ENCODE measurements around the gene SIX5. TPM values are rescaled to one million over a fixed set of nuclear protein-coding genes. Genes with fewer than 3 reads are reported as not detected.
A peak's percentile ranks its signal among the peaks of the same experiment; 100 is the strongest.

Gene SIX5
- total and polyA plus RNA-seq, 9 of the 15 experiments (the other 6 are each of a cell fraction or from before 2014, with no cell fraction given) = 1.4 to 17.2 (median 7.4) TPM; not detected in 2

DNA sequence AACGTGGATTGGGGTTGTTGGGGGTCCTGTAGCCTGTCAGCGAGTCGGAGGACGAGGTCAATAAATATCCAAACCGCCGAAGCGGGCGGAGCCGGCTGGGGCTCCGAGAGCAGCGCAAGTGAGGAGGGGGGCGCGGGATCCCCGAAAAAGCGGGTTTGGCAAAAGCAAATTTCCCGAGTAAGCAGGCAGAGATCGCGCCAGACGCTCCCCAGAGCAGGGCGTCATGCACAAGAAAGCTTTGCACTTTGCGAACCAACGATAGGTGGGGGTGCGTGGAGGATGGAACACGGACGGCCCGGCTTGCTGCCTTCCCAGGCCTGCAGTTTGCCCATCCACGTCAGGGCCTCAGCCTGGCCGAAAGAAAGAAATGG lies 754 bp upstream of the SIX5 start (continued):
- peak; percentile 60; the same call in 1 of the 2 replicates for TF ChIP-seq ZC3H4 (CRISPR knock-in tag; IDR thresholded peaks at IDR 0.05; ENCODE audit: borderline replicate concordance)
- no peak for TF ChIP-seq ZNF740 (CRISPR knock-in tag; IDR thresholded peaks at IDR 0.05)
- peak in 1 of 2 experiments; percentile 55; a peak in 1 of 4 replicates for TF ChIP-seq ZNF740 (tag; IDR thresholded peaks at IDR 0.05)
- peak; percentile 10; the same call in 1 of the 2 replicates for TF ChIP-seq ZNF57 (CRISPR knock-in tag; IDR thresholded peaks at IDR 0.05)
- TF ChIP-seq ZBTB1 (CRISPR knock-in tag; IDR thresholded peaks at IDR 0.05; ENCODE audit: borderline replicate concordance, low read depth) = 0 out of 2 replicates have a peak, but pooled peaks have one; percentile 53
- TF ChIP-seq, protein P1, sequence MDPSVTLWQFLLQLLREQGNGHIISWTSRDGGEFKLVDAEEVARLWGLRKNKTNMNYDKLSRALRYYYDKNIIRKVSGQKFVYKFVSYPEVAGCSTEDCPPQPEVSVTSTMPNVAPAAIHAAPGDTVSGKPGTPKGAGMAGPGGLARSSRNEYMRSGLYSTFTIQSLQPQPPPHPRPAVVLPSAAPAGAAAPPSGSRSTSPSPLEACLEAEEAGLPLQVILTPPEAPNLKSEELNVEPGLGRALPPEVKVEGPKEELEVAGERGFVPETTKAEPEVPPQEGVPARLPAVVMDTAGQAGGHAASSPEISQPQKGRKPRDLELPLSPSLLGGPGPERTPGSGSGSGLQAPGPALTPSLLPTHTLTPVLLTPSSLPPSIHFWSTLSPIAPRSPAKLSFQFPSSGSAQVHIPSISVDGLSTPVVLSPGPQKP (CRISPR knock-in tag; IDR thresholded peaks at IDR 0.05) = no peak

DNA sequence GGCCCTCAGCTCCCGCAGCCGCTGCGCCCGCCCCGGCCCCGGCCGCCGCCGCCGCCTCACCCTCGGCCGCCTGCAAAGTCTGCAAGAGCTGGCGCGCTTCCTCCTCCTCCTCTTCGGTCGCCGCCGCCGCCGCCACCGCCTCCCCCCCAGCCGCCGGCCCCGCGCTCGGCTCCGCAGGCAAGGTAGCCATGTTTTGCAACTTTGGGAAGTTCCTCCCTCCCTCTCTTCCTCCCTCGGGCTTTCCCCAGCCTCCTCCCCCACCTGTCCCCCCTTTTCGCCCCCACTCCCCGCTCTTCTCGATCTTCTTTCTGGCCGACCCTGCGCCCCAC lies 433 bp downstream of the SIX5 start:
- Histone ChIP-seq H3K79me2 (ENCODE audit: control insufficient read depth, insufficient read depth, low read length) (peaks cover 17% of the 10 kb centered on the region; the same call in 2 of the 3 replicates), H2AFZ (ENCODE audit: low read depth, low read length) (peak overlapping the region; percentile 58), H3K27ac (ENCODE audit: extremely low read depth, low read depth, low read length) (peak overlapping the region; percentile 77), H3K36me3 (ENCODE audit: control insufficient read depth, insufficient read depth, low read length) (peaks cover 6% of the 10 kb centered on the region; the same call in 1 of the 3 replicates), H4K20me1 (replicated peaks; ENCODE audit: control insufficient read depth, insufficient read depth, low read length) (no peaks in the 10 kb centered on the region), H3K9ac (ENCODE audit: insufficient read depth in 1 of 2, low read depth in 2 of 2, low read length in 2 of 2) (peak overlapping the region; percentile 69 to 98; a peak in 3 of 4 replicates), H3K27me3 (ENCODE audit: control insufficient read depth in 2 of 2, insufficient read depth in 2 of 2, low read length in 2 of 2) (no peaks in the 10 kb centered on the region), H3K9me3 (replicated peaks; ENCODE audit: control insufficient read depth, insufficient read depth, low read depth, low read length) (no peaks in the 10 kb centered on the region), H3K4me3 (peak overlapping the region; percentile 56), H3K9me1 (ENCODE audit: control insufficient read depth, insufficient read depth, low read length) (no peaks in the 10 kb centered on the region), H3K4me2 (ENCODE audit: insufficient read depth, low read length) (peak overlapping the region; percentile 88), H3K4me1 (replicated peaks in 1 of 2; ENCODE audit: control insufficient read depth in 2 of 2, insufficient read depth in 2 of 2, low read length in 2 of 2) (peaks cover 10 to 83% of the 10 kb centered on the region in 2 experiments; a peak in 4 of 5 replicates)
- BruUV-seq (replicated peaks) = no TSS peak
- 0% methylated on average over 2 of the region's 33 CpGs for WGBS (ENCODE audit: insufficient coverage, low coverage, missing lambda C conversion rate)
- CTCF ChIA-PET (ENCODE audit: low intra/inter-chr PET ratio) = interaction anchor here (1.4 to 2.9 kb wide), 2 partner anchors 30 to 309 kb away, joined by 5 to 22 read pairs; no protein-coding TSS in a partner anchor
- no peak for FAIRE-seq
- intact Hi-C loops (cut with micrococcal nuclease) (no loop called here), in situ Hi-C loops (cut with MboI) (no loop called here)
- ATAC-seq = no peak
- peak; percentile 38 to 59 (median 45) for DNase-seq (ENCODE audit: extremely low read depth in 1 of 4, low spot score in 3 of 4)
- POLR2A ChIA-PET = interaction anchor here (0.9 to 5.9 kb wide), 5 partner anchors 12 to 86 kb away, joined by 3 to 70 read pairs (median 7); partner anchors contain the start of gene DMPK
- TF ChIP-seq SMARCB1 (IDR thresholded peaks at IDR 0.05; ENCODE audit: insufficient read length, low read depth) = no peak
- peak; percentile 28 for TF ChIP-seq CCNT2 (IDR thresholded peaks at IDR 0.05; ENCODE audit: borderline replicate concordance, extremely low read depth, insufficient read length, low read depth, low read length)
- peak; percentile 37; the same call in 1 of the 2 replicates for TF ChIP-seq ELF1 (tag; IDR thresholded peaks at IDR 0.05)
- TF ChIP-seq YY1 (IDR thresholded peaks at IDR 0.05; ENCODE audit: borderline replicate concordance in 1 of 3, control insufficient read depth in 1 of 3, extremely low read depth in 1 of 3, insufficient read depth in 3 of 3, insufficient read length in 1 of 3, insufficient replicate concordance in 2 of 3, low read depth in 1 of 3, low read length in 2 of 3) = peak; percentile 5 to 81 (median 65)
